ENCODE data around the gene CLEC4F. TPM values are rescaled to one million over a fixed set of nuclear protein-coding genes. Genes with fewer than 3 reads are reported as not detected.
"Not testable (repeated sequence)": the region's sequence is repeated elsewhere in the genome, so short reads cannot be mapped to it uniquely, and the experiment has no call there.

CLEC4F gene
- total and polyA plus RNA-seq, 4 donors = 0.03 to 0.25 (median 0.19) TPM; not detected in 1

DNA sequence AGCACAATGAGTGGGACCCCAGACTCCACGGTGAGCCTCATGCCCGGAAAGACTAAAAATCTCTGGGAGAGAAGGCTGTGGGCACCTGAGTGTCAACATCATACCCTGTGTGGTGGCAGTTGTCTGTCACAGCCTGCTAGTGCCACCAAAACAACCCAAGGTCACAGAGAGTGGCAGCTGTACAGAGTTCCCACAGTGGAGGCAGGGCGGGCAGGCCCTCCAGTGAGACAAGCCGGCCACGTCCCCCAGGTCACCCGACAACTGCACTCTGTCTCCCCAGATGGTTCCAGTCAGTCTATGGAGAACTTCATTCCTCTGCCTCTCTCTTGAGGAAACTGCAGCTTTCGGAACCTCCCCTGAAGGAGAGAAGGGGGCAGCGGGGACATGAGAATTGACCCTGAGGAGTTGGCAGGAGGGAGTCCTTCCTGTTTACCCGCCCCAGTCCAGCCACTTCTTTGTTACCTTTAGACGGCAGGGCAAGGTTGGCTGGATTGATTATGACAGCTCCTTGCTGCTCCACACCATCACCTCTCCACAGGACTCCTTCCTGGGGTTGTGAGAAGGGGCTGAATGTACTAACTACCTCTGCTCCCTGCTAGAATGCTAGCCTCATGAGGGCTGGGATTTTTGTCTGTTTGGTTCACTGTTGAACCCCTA, 18.7 kb downstream of the CLEC4F start:
- H3K27me3 ChIP-seq (ENCODE audit: control insufficient read depth in 4 of 4, insufficient read depth in 4 of 4, low read length in 3 of 4) = peaks cover 0 to 4% (median 0%) of the 10 kb centered on the region in 4 donors
- H3K4me3 ChIP-seq (ENCODE audit: low read depth in 1 of 3, low read length in 3 of 3) = no peak overlapping the region
- H3K36me3 ChIP-seq (ENCODE audit: control insufficient read depth in 4 of 4, insufficient read depth in 3 of 4, low read depth in 1 of 4, low read length in 3 of 4) = no peaks in the 10 kb centered on the region
- no peak overlapping the region for H3K27ac ChIP-seq (ENCODE audit: low read depth in 1 of 2, low read length in 2 of 2)
- WGBS = 59% methylated on average over 10 of the region's 10 CpGs
- no peaks in the 10 kb centered on the region for H3K9me3 ChIP-seq (ENCODE audit: control insufficient read depth in 4 of 4, low read length in 3 of 4)
- no peak for TF ChIP-seq RAD21 (IDR thresholded peaks at IDR 0.05)
- TF ChIP-seq GABPA (IDR thresholded peaks at IDR 0.05 in 1 of 2, conservative IDR thresholded peaks at IDR 0.05 in 1 of 2) = no peak
- no peak for TF ChIP-seq SP1 (IDR thresholded peaks at IDR 0.05)
- no peak for TF ChIP-seq FOXA1 (IDR thresholded peaks at IDR 0.05)
- TF ChIP-seq HNF4G (IDR thresholded peaks at IDR 0.05) = no peak
- no peak for TF ChIP-seq YY1 (IDR thresholded peaks at IDR 0.05)
- TF ChIP-seq, protein P1, sequence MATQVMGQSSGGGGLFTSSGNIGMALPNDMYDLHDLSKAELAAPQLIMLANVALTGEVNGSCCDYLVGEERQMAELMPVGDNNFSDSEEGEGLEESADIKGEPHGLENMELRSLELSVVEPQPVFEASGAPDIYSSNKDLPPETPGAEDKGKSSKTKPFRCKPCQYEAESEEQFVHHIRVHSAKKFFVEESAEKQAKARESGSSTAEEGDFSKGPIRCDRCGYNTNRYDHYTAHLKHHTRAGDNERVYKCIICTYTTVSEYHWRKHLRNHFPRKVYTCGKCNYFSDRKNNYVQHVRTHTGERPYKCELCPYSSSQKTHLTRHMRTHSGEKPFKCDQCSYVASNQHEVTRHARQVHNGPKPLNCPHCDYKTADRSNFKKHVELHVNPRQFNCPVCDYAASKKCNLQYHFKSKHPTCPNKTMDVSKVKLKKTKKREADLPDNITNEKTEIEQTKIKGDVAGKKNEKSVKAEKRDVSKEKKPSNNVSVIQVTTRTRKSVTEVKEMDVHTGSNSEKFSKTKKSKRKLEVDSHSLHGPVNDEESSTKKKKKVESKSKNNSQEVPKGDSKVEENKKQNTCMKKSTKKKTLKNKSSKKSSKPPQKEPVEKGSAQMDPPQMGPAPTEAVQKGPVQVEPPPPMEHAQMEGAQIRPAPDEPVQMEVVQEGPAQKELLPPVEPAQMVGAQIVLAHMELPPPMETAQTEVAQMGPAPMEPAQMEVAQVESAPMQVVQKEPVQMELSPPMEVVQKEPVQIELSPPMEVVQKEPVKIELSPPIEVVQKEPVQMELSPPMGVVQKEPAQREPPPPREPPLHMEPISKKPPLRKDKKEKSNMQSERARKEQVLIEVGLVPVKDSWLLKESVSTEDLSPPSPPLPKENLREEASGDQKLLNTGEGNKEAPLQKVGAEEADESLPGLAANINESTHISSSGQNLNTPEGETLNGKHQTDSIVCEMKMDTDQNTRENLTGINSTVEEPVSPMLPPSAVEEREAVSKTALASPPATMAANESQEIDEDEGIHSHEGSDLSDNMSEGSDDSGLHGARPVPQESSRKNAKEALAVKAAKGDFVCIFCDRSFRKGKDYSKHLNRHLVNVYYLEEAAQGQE (IDR thresholded peaks at IDR 0.05) = no peak
- TF ChIP-seq EGR1 (IDR thresholded peaks at IDR 0.05; ENCODE audit: low read depth in 2 of 2) = no peak
- H3K9ac ChIP-seq (ENCODE audit: low read depth in 1 of 2, low read length in 2 of 2) = no peak overlapping the region
- no peak for DNase-seq (ENCODE audit: low spot score)
- no peaks in the 10 kb centered on the region for H3K4me1 ChIP-seq (ENCODE audit: control insufficient read depth in 4 of 4, insufficient read depth in 4 of 4, low read length in 3 of 4)

DNA sequence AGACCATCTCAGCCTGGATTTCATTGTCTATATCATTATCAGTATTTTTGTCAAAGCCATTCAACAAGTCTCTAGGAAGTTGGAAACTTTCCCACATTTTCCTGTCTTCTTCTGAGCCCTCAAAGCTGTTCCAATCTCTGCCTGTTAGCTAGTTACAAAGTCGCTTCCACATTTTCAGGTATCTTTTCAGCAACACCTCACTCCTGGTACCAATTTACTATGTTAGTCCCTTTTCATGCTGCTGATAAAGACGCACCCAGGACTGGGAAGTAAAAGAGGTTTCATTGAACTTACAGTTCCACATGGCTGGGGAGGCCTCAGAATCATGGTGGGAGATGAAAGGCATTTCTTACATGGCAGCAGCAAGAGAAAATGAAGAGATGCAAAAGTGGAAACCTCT, 20.7 kb downstream of the CLEC4F start:
- 82% methylated on average over 2 of the region's 2 CpGs for WGBS
- Histone ChIP-seq H3K27me3 (ENCODE audit: control insufficient read depth in 4 of 4, insufficient read depth in 4 of 4, low read length in 3 of 4) (peaks cover 0 to 6% (median 0%) of the 10 kb centered on the region in 4 donors), H3K36me3 (ENCODE audit: control insufficient read depth in 4 of 4, insufficient read depth in 3 of 4, low read depth in 1 of 4, low read length in 3 of 4) (no peaks in the 10 kb centered on the region), H3K4me1 (ENCODE audit: control insufficient read depth in 4 of 4, insufficient read depth in 4 of 4, low read length in 3 of 4) (no peaks in the 10 kb centered on the region), H3K27ac (ENCODE audit: low read depth in 1 of 2, low read length in 2 of 2) (no peak overlapping the region), H3K9ac (ENCODE audit: low read depth in 1 of 2, low read length in 2 of 2) (no peak overlapping the region), H3K9me3 (ENCODE audit: control insufficient read depth in 4 of 4, low read length in 3 of 4) (no peaks in the 10 kb centered on the region), H3K4me3 (ENCODE audit: low read depth in 1 of 3, low read length in 3 of 3) (no peak overlapping the region)
- TF ChIP-seq SP1 (IDR thresholded peaks at IDR 0.05) (no peak), GABPA (IDR thresholded peaks at IDR 0.05 in 1 of 2, conservative IDR thresholded peaks at IDR 0.05 in 1 of 2) (no peak), HNF4G (IDR thresholded peaks at IDR 0.05) (no peak), FOXA2 (IDR thresholded peaks at IDR 0.05) (no peak), JUND (IDR thresholded peaks at IDR 0.05) (no peak)
- TF ChIP-seq, protein P2, sequence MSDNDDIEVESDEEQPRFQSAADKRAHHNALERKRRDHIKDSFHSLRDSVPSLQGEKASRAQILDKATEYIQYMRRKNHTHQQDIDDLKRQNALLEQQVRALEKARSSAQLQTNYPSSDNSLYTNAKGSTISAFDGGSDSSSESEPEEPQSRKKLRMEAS (IDR thresholded peaks at IDR 0.05) = no peak
- TF ChIP-seq, protein P3, sequence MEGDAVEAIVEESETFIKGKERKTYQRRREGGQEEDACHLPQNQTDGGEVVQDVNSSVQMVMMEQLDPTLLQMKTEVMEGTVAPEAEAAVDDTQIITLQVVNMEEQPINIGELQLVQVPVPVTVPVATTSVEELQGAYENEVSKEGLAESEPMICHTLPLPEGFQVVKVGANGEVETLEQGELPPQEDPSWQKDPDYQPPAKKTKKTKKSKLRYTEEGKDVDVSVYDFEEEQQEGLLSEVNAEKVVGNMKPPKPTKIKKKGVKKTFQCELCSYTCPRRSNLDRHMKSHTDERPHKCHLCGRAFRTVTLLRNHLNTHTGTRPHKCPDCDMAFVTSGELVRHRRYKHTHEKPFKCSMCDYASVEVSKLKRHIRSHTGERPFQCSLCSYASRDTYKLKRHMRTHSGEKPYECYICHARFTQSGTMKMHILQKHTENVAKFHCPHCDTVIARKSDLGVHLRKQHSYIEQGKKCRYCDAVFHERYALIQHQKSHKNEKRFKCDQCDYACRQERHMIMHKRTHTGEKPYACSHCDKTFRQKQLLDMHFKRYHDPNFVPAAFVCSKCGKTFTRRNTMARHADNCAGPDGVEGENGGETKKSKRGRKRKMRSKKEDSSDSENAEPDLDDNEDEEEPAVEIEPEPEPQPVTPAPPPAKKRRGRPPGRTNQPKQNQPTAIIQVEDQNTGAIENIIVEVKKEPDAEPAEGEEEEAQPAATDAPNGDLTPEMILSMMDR (IDR thresholded peaks at IDR 0.05; ENCODE audit: low read depth, low read length, missing input control) = no peak
- TF ChIP-seq, protein P4, sequence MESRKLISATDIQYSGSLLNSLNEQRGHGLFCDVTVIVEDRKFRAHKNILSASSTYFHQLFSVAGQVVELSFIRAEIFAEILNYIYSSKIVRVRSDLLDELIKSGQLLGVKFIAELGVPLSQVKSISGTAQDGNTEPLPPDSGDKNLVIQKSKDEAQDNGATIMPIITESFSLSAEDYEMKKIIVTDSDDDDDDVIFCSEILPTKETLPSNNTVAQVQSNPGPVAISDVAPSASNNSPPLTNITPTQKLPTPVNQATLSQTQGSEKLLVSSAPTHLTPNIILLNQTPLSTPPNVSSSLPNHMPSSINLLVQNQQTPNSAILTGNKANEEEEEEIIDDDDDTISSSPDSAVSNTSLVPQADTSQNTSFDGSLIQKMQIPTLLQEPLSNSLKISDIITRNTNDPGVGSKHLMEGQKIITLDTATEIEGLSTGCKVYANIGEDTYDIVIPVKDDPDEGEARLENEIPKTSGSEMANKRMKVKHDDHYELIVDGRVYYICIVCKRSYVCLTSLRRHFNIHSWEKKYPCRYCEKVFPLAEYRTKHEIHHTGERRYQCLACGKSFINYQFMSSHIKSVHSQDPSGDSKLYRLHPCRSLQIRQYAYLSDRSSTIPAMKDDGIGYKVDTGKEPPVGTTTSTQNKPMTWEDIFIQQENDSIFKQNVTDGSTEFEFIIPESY (IDR thresholded peaks at IDR 0.05) = no peak
- DNase-seq (ENCODE audit: low spot score) = no peak

DNA sequence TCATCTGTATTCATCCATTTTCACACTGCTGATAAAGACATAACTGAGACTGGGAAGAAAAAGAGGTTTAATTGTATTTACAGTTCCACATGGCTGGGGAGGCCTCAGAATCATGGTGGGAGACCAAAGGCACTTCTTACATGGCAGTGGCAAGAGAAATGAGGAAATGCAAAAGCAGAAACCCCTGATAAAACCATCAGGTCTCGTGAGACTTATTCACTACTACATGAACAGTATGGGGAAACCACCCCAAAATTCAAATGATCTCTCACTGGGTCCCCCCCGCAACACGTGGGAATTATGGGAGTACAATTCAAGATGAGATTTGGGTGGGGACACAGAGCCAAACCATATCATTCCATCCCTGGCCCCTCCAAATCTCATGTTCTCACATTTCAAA, 22.4 kb downstream of the CLEC4F start:
- H3K9ac ChIP-seq (ENCODE audit: low read depth in 1 of 2, low read length in 2 of 2); H3K36me3 ChIP-seq (ENCODE audit: control insufficient read depth in 4 of 4, insufficient read depth in 3 of 4, low read depth in 1 of 4, low read length in 3 of 4); DNase-seq (ENCODE audit: low spot score); H3K4me1 ChIP-seq (ENCODE audit: control insufficient read depth in 4 of 4, insufficient read depth in 4 of 4, low read length in 3 of 4); H3K27ac ChIP-seq (ENCODE audit: low read depth in 1 of 2, low read length in 2 of 2); H3K4me3 ChIP-seq (ENCODE audit: low read depth in 1 of 3, low read length in 3 of 3); H3K9me3 ChIP-seq (ENCODE audit: control insufficient read depth in 4 of 4, low read length in 3 of 4): not testable (repeated sequence)
- 81% methylated on average over 3 of the region's 3 CpGs for WGBS
- H3K27me3 ChIP-seq (ENCODE audit: control insufficient read depth in 4 of 4, insufficient read depth in 4 of 4, low read length in 3 of 4) = peaks cover 0 to 13% (median 0%) of the 10 kb centered on the region in 4 donors
